ENCODE results near the gene FGD5. TPM values are rescaled to one million over a fixed set of nuclear protein-coding genes. Genes with fewer than 3 reads are reported as not detected.
A peak's percentile ranks its signal among the peaks of the same experiment; 100 is the strongest.

The FGD5 gene
- total RNA-seq, 4 donors from 2014 or later = 0.80 to 12.0 (median 3.9) TPM

- WGBS, 2 donors = 62 to 100% methylated on average over 1 to 10 of the region's 21 CpGs
- intact Hi-C loops (cut with DNase I) = loop anchor here (5.0 kb wide), 1 partner anchor 130 kb away; no protein-coding TSS in a partner anchor
- Histone ChIP-seq H3K4me3 (no peak overlapping the region), H3K4me1 (peaks cover 4 to 12% (median 5%) of the 10 kb centered on the region in 3 donors), H3K27me3 (peaks cover 0 to 3% (median 0%) of the 10 kb centered on the region in 4 donors), H3K27ac (no peak overlapping the region), H3K36me3 (peaks cover 0 to 28% (median 0%) of the 10 kb centered on the region in 3 donors), H3K9me3 (no peaks in the 10 kb centered on the region)
- TF ChIP-seq, protein P1, sequence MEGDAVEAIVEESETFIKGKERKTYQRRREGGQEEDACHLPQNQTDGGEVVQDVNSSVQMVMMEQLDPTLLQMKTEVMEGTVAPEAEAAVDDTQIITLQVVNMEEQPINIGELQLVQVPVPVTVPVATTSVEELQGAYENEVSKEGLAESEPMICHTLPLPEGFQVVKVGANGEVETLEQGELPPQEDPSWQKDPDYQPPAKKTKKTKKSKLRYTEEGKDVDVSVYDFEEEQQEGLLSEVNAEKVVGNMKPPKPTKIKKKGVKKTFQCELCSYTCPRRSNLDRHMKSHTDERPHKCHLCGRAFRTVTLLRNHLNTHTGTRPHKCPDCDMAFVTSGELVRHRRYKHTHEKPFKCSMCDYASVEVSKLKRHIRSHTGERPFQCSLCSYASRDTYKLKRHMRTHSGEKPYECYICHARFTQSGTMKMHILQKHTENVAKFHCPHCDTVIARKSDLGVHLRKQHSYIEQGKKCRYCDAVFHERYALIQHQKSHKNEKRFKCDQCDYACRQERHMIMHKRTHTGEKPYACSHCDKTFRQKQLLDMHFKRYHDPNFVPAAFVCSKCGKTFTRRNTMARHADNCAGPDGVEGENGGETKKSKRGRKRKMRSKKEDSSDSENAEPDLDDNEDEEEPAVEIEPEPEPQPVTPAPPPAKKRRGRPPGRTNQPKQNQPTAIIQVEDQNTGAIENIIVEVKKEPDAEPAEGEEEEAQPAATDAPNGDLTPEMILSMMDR (IDR thresholded peaks at IDR 0.05) = no peak
- TF ChIP-seq POLR2A (IDR thresholded peaks at IDR 0.05) = no peak
- no peak for DNase-seq
Observed at GRCh38 chr3:14921811-14922705, 103.3 kb downstream of the FGD5 start.

DNA sequence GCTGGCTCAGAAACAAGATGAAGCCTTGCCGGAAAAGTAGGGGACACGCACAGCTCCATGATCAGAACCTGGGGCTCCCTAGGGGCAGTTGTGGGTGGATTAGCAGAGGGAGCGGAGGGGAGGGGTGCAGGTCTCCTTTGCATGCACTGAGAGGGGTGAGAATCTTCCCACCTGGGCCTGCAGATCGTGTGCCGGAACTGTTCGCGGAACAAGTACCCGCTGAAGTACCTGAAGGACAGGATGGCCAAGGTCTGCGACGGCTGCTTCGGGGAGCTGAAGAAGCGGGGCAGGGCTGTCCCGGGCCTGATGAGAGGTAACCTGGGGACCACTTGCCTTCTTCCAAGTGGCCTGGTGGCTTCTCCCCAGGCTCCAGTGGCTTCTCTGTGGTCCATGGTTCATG lies 104.1 kb downstream of the FGD5 start:
- Histone ChIP-seq H3K4me1 (peaks cover 4 to 12% (median 5%) of the 10 kb centered on the region in 3 donors), H3K4me3 (no peak overlapping the region), H3K27ac (no peak overlapping the region), H3K9me3 (no peaks in the 10 kb centered on the region), H3K27me3 (no peaks in the 10 kb centered on the region), H3K36me3 (peaks cover 0 to 20% (median 0%) of the 10 kb centered on the region in 3 donors)
- no peak for TF ChIP-seq POLR2A (IDR thresholded peaks at IDR 0.05)
- TF ChIP-seq, protein P1 (IDR thresholded peaks at IDR 0.05) = no peak
- 91 to 95% methylated on average over 11 to 13 of the region's 13 CpGs for WGBS, 2 donors
- intact Hi-C loops (cut with DNase I) = loop anchor here (5.0 kb wide), 1 partner anchor 131 kb away; no protein-coding TSS in a partner anchor
- no peak for DNase-seq

DNA sequence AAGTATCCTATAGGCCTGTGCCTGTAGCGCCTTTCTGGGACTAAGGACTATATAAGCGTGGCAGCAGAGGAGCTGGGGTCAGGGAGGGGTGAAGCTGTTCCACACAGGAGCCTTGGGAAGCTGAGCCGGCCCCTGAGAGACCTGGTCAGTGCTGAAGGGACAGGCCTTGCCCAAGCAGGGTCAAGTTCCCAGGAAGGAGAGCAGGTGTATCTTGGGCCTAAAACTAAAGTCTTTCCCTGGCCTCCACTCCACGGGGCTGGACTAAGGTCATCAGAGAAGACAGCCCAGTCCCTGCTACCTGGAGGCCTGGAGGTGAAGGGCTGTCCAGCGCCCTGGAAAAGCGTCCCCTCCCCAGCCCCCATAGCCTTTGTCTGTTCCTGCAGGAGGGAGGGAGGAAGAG lies 104.7 kb downstream of the FGD5 start:
- intact Hi-C loops (cut with DNase I) = loop anchor here (5.0 kb wide), 1 partner anchor 131 kb away; no protein-coding TSS in a partner anchor
- Histone ChIP-seq H3K4me1 (peaks cover 4 to 12% (median 5%) of the 10 kb centered on the region in 3 donors), H3K27ac (no peak overlapping the region), H3K4me3 (no peak overlapping the region), H3K36me3 (peaks cover 0 to 20% (median 0%) of the 10 kb centered on the region in 3 donors), H3K9me3 (no peaks in the 10 kb centered on the region), H3K27me3 (no peaks in the 10 kb centered on the region)
- WGBS, 2 donors = 82 to 87% methylated on average over 3 to 6 of the region's 6 CpGs
- TF ChIP-seq POLR2A (IDR thresholded peaks at IDR 0.05) = no peak
- TF ChIP-seq, protein P1 (IDR thresholded peaks at IDR 0.05) = no peak
- no peak for DNase-seq

- Histone ChIP-seq H3K27me3 (no peaks in the 10 kb centered on the region), H3K4me3 (no peak overlapping the region), H3K4me1 (peaks cover 2 to 7% (median 3%) of the 10 kb centered on the region in 3 donors), H3K27ac (no peak overlapping the region), H3K9me3 (no peaks in the 10 kb centered on the region), H3K36me3 (peaks cover 0 to 20% (median 0%) of the 10 kb centered on the region in 3 donors)
- intact Hi-C loops (cut with DNase I) = no loop called here
- DNase-seq = no peak
- WGBS, 2 donors = 46 to 79% methylated on average over 6 to 9 of the region's 9 CpGs
- TF ChIP-seq, protein P1 (IDR thresholded peaks at IDR 0.05) = peak in 5 of 6 experiments; percentile 46 to 70 (median 61)
- TF ChIP-seq POLR2A (IDR thresholded peaks at IDR 0.05) = no peak
Observed at GRCh38 chr3:14925729-14926591, 107.2 kb downstream of the FGD5 start.

Measured in esophagus squamous epithelium (tissue), 5 donors.